ENCODE data around the gene NRXN3.

GRCh38 chr14:79100578-79100977 is 930.4 kb downstream of the NRXN3 start:
- TF ChIP-seq CTCF (conservative IDR thresholded peaks at IDR 0.05; ENCODE audit: low read depth, low read length) (no peak), FOS (IDR thresholded peaks at IDR 0.05; ENCODE audit: low read depth, low read length) (no peak), MAFK (IDR thresholded peaks at IDR 0.05; ENCODE audit: low read depth, low read length) (no peak), RAD21 (IDR thresholded peaks at IDR 0.05; ENCODE audit: low read length) (no peak), POLR2A (IDR thresholded peaks at IDR 0.05; ENCODE audit: low read depth, low read length) (no peak), MXI1 (IDR thresholded peaks at IDR 0.05; ENCODE audit: borderline replicate concordance, low read depth, low read length) (no peak), BHLHE40 (IDR thresholded peaks at IDR 0.05; ENCODE audit: low read depth, low read length) (no peak), SMC3 (IDR thresholded peaks at IDR 0.05; ENCODE audit: low read depth, low read length) (no peak)

Data from IMR-90 (cell line).